ENCODE results near the gene C14orf119.

C14orf119 gene

GRCh38 chr14:23127861-23128260 lies 32.6 kb downstream of the C14orf119 start:
- no peak overlapping the region for H3K9ac ChIP-seq (ENCODE audit: low read length)
- H3K27me3 ChIP-seq (ENCODE audit: control insufficient read depth, insufficient read depth, low read length), result no peaks in the 10 kb centered on the region
- no peaks in the 10 kb centered on the region for H3K9me3 ChIP-seq (ENCODE audit: control insufficient read depth, low read length)
- H3K36me3 ChIP-seq (ENCODE audit: control insufficient read depth, insufficient read depth, low read length), result peaks cover 7% of the 10 kb centered on the region
- H3K4me3 ChIP-seq (ENCODE audit: low read length), result no peak overlapping the region
- H3K4me1 ChIP-seq (ENCODE audit: control insufficient read depth, insufficient read depth, low read length), result peaks cover 13% of the 10 kb centered on the region

- H3K4me3 ChIP-seq (ENCODE audit: low read length), result no peak overlapping the region
- no peaks in the 10 kb centered on the region for H3K9me3 ChIP-seq (ENCODE audit: control insufficient read depth, low read length)
- H3K36me3 ChIP-seq (ENCODE audit: control insufficient read depth, insufficient read depth, low read length), result peaks cover 7% of the 10 kb centered on the region
- no peaks in the 10 kb centered on the region for H3K27me3 ChIP-seq (ENCODE audit: control insufficient read depth, insufficient read depth, low read length)
- no peaks in the 10 kb centered on the region for H3K4me1 ChIP-seq (ENCODE audit: control insufficient read depth, insufficient read depth, low read length)
- H3K9ac ChIP-seq (ENCODE audit: low read length), result no peak overlapping the region
Measured at GRCh38 chr14:23128969-23129758, 33.9 kb downstream of the C14orf119 start.

GRCh38 chr14:23129759-23130316 lies 34.5 kb downstream of the C14orf119 start:
- Histone ChIP-seq H3K27me3 (ENCODE audit: control insufficient read depth, insufficient read depth, low read length) (no peaks in the 10 kb centered on the region), H3K4me1 (ENCODE audit: control insufficient read depth, insufficient read depth, low read length) (no peaks in the 10 kb centered on the region), H3K9me3 (ENCODE audit: control insufficient read depth, low read length) (no peaks in the 10 kb centered on the region), H3K36me3 (ENCODE audit: control insufficient read depth, insufficient read depth, low read length) (peaks cover 7% of the 10 kb centered on the region), H3K4me3 (ENCODE audit: low read length) (no peak overlapping the region), H3K9ac (ENCODE audit: low read length) (no peak overlapping the region)

GRCh38 chr14:23130871-23131270 lies 35.6 kb downstream of the C14orf119 start:
- Histone ChIP-seq H3K4me3 (ENCODE audit: low read length) (no peak overlapping the region), H3K4me1 (ENCODE audit: control insufficient read depth, insufficient read depth, low read length) (no peaks in the 10 kb centered on the region), H3K9ac (ENCODE audit: low read length) (no peak overlapping the region), H3K9me3 (ENCODE audit: control insufficient read depth, low read length) (no peaks in the 10 kb centered on the region), H3K36me3 (ENCODE audit: control insufficient read depth, insufficient read depth, low read length) (peaks cover 7% of the 10 kb centered on the region), H3K27me3 (ENCODE audit: control insufficient read depth, insufficient read depth, low read length) (no peaks in the 10 kb centered on the region)

GRCh38 chr14:23131482-23131881 lies 36.2 kb downstream of the C14orf119 start:
- H3K9me3 ChIP-seq (ENCODE audit: control insufficient read depth, low read length), result no peaks in the 10 kb centered on the region
- no peaks in the 10 kb centered on the region for H3K27me3 ChIP-seq (ENCODE audit: control insufficient read depth, insufficient read depth, low read length)
- peaks cover 11% of the 10 kb centered on the region for H3K36me3 ChIP-seq (ENCODE audit: control insufficient read depth, insufficient read depth, low read length)
- H3K9ac ChIP-seq (ENCODE audit: low read length), result no peak overlapping the region
- no peak overlapping the region for H3K4me3 ChIP-seq (ENCODE audit: low read length)
- no peaks in the 10 kb centered on the region for H3K4me1 ChIP-seq (ENCODE audit: control insufficient read depth, insufficient read depth, low read length)

GRCh38 chr14:23132970-23133369 lies 37.7 kb downstream of the C14orf119 start:
- Histone ChIP-seq H3K4me3 (ENCODE audit: low read length) (no peak overlapping the region), H3K9ac (ENCODE audit: low read length) (no peak overlapping the region), H3K9me3 (ENCODE audit: control insufficient read depth, low read length) (no peaks in the 10 kb centered on the region), H3K27me3 (ENCODE audit: control insufficient read depth, insufficient read depth, low read length) (no peaks in the 10 kb centered on the region), H3K4me1 (ENCODE audit: control insufficient read depth, insufficient read depth, low read length) (peaks cover 12% of the 10 kb centered on the region), H3K36me3 (ENCODE audit: control insufficient read depth, insufficient read depth, low read length) (peaks cover 19% of the 10 kb centered on the region)

- Histone ChIP-seq H3K9ac (ENCODE audit: low read length) (no peak overlapping the region), H3K4me3 (ENCODE audit: low read length) (no peak overlapping the region), H3K9me3 (ENCODE audit: control insufficient read depth, low read length) (no peaks in the 10 kb centered on the region), H3K36me3 (ENCODE audit: control insufficient read depth, insufficient read depth, low read length) (peaks cover 12% of the 10 kb centered on the region), H3K27me3 (ENCODE audit: control insufficient read depth, insufficient read depth, low read length) (no peaks in the 10 kb centered on the region), H3K4me1 (ENCODE audit: control insufficient read depth, insufficient read depth, low read length) (peaks cover 26% of the 10 kb centered on the region)
Measured at GRCh38 chr14:23136566-23137133, 41.3 kb downstream of the C14orf119 start.

GRCh38 chr14:23137192-23137812 lies 42.0 kb downstream of the C14orf119 start:
- Histone ChIP-seq H3K9me3 (ENCODE audit: control insufficient read depth, low read length) (no peaks in the 10 kb centered on the region), H3K9ac (ENCODE audit: low read length) (peak overlapping the region; percentile 16), H3K4me3 (ENCODE audit: low read length) (no peak overlapping the region), H3K4me1 (ENCODE audit: control insufficient read depth, insufficient read depth, low read length) (peaks cover 31% of the 10 kb centered on the region), H3K36me3 (ENCODE audit: control insufficient read depth, insufficient read depth, low read length) (peaks cover 12% of the 10 kb centered on the region), H3K27me3 (ENCODE audit: control insufficient read depth, insufficient read depth, low read length) (no peaks in the 10 kb centered on the region)

GRCh38 chr14:23137813-23138535 lies 42.7 kb downstream of the C14orf119 start:
- peaks cover 12% of the 10 kb centered on the region for H3K36me3 ChIP-seq (ENCODE audit: control insufficient read depth, insufficient read depth, low read length)
- no peak overlapping the region for H3K4me3 ChIP-seq (ENCODE audit: low read length)
- peaks cover 37% of the 10 kb centered on the region for H3K4me1 ChIP-seq (ENCODE audit: control insufficient read depth, insufficient read depth, low read length)
- H3K27me3 ChIP-seq (ENCODE audit: control insufficient read depth, insufficient read depth, low read length), result no peaks in the 10 kb centered on the region
- peak overlapping the region; percentile 16 for H3K9ac ChIP-seq (ENCODE audit: low read length)
- H3K9me3 ChIP-seq (ENCODE audit: control insufficient read depth, low read length), result no peaks in the 10 kb centered on the region

- Histone ChIP-seq H3K4me3 (ENCODE audit: low read length) (no peak overlapping the region), H3K9ac (ENCODE audit: low read length) (no peak overlapping the region), H3K9me3 (ENCODE audit: control insufficient read depth, low read length) (no peaks in the 10 kb centered on the region), H3K4me1 (ENCODE audit: control insufficient read depth, insufficient read depth, low read length) (peaks cover 40% of the 10 kb centered on the region), H3K36me3 (ENCODE audit: control insufficient read depth, insufficient read depth, low read length) (peaks cover 12% of the 10 kb centered on the region), H3K27me3 (ENCODE audit: control insufficient read depth, insufficient read depth, low read length) (no peaks in the 10 kb centered on the region)
Measured at GRCh38 chr14:23139874-23140273, 44.6 kb downstream of the C14orf119 start.

GRCh38 chr14:23140371-23140770 lies 45.1 kb downstream of the C14orf119 start:
- Histone ChIP-seq H3K4me3 (ENCODE audit: low read length) (no peak overlapping the region), H3K27me3 (ENCODE audit: control insufficient read depth, insufficient read depth, low read length) (no peaks in the 10 kb centered on the region), H3K9ac (ENCODE audit: low read length) (no peak overlapping the region), H3K36me3 (ENCODE audit: control insufficient read depth, insufficient read depth, low read length) (peaks cover 12% of the 10 kb centered on the region), H3K9me3 (ENCODE audit: control insufficient read depth, low read length) (no peaks in the 10 kb centered on the region), H3K4me1 (ENCODE audit: control insufficient read depth, insufficient read depth, low read length) (peaks cover 40% of the 10 kb centered on the region)
